Measurements from ENCODE around the gene SERP2. TPM values are rescaled to one million over a fixed set of nuclear protein-coding genes. Genes with fewer than 3 reads are reported as not detected.

Gene SERP2
- polyA plus RNA-seq, 1 donor from 2014 or later: 15.4 TPM

DNA sequence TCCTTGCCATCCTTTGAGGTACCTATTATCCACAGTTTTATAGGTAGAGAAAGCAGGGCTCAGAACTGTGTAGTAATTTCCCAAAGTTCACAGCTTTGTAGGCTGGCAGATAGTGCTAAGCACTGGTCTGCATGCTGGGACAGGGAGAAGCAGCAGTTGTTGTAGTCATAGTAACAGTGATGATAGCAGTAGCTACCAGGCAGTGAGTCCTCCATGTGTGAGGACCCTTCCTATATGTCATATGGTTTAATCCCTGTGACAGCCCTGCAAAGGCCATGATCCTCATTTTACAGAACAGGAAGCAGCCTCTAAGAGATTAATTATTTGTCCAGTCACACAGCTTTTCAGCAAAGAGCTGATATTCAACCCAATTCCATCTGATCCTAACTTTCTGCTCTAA lies 21.0 kb downstream of the SERP2 start:
- Histone ChIP-seq H2AFZ (ENCODE audit: low read depth, low read length) (no peak overlapping the region), H3K36me3 (ENCODE audit: insufficient read depth, low read length) (no peaks in the 10 kb centered on the region), H3K9ac (ENCODE audit: low read length) (no peak overlapping the region), H3K27ac (ENCODE audit: low read length) (no peak overlapping the region), H4K20me1 (ENCODE audit: insufficient read depth) (no peaks in the 10 kb centered on the region), H3K9me2 (ENCODE audit: insufficient read depth, low read length) (no peaks in the 10 kb centered on the region), H3K9me3 (ENCODE audit: low read length) (no peaks in the 10 kb centered on the region), H3K4me3 (ENCODE audit: low read length) (no peak overlapping the region), H3K4me2 (ENCODE audit: low read length) (no peak overlapping the region), H3K79me2 (replicated peaks; ENCODE audit: insufficient read depth, low read length) (no peaks in the 10 kb centered on the region), H3K27me3 (ENCODE audit: insufficient read depth, low read depth, low read length) (no peaks in the 10 kb centered on the region), H3F3A (ENCODE audit: insufficient read depth, low read length, poor library complexity, severe bottlenecking) (no peaks in the 10 kb centered on the region)
- TF ChIP-seq EP300 (conservative IDR thresholded peaks at IDR 0.05; ENCODE audit: poor library complexity, severe bottlenecking): peak; percentile 16
- no peak for TF ChIP-seq SMC3 (conservative IDR thresholded peaks at IDR 0.05; ENCODE audit: poor library complexity)
- TF ChIP-seq, protein P1, sequence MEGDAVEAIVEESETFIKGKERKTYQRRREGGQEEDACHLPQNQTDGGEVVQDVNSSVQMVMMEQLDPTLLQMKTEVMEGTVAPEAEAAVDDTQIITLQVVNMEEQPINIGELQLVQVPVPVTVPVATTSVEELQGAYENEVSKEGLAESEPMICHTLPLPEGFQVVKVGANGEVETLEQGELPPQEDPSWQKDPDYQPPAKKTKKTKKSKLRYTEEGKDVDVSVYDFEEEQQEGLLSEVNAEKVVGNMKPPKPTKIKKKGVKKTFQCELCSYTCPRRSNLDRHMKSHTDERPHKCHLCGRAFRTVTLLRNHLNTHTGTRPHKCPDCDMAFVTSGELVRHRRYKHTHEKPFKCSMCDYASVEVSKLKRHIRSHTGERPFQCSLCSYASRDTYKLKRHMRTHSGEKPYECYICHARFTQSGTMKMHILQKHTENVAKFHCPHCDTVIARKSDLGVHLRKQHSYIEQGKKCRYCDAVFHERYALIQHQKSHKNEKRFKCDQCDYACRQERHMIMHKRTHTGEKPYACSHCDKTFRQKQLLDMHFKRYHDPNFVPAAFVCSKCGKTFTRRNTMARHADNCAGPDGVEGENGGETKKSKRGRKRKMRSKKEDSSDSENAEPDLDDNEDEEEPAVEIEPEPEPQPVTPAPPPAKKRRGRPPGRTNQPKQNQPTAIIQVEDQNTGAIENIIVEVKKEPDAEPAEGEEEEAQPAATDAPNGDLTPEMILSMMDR (IDR thresholded peaks at IDR 0.05; ENCODE audit: poor library complexity, severe bottlenecking): no peak
- TF ChIP-seq TAF1 (IDR thresholded peaks at IDR 0.05; ENCODE audit: low read depth): no peak
- TF ChIP-seq EZH2 (IDR thresholded peaks at IDR 0.05; ENCODE audit: borderline replicate concordance, insufficient read depth, low read length, poor library complexity, severe bottlenecking): no peak
- TF ChIP-seq, protein P2, sequence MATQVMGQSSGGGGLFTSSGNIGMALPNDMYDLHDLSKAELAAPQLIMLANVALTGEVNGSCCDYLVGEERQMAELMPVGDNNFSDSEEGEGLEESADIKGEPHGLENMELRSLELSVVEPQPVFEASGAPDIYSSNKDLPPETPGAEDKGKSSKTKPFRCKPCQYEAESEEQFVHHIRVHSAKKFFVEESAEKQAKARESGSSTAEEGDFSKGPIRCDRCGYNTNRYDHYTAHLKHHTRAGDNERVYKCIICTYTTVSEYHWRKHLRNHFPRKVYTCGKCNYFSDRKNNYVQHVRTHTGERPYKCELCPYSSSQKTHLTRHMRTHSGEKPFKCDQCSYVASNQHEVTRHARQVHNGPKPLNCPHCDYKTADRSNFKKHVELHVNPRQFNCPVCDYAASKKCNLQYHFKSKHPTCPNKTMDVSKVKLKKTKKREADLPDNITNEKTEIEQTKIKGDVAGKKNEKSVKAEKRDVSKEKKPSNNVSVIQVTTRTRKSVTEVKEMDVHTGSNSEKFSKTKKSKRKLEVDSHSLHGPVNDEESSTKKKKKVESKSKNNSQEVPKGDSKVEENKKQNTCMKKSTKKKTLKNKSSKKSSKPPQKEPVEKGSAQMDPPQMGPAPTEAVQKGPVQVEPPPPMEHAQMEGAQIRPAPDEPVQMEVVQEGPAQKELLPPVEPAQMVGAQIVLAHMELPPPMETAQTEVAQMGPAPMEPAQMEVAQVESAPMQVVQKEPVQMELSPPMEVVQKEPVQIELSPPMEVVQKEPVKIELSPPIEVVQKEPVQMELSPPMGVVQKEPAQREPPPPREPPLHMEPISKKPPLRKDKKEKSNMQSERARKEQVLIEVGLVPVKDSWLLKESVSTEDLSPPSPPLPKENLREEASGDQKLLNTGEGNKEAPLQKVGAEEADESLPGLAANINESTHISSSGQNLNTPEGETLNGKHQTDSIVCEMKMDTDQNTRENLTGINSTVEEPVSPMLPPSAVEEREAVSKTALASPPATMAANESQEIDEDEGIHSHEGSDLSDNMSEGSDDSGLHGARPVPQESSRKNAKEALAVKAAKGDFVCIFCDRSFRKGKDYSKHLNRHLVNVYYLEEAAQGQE (IDR thresholded peaks at IDR 0.05; ENCODE audit: borderline replicate concordance): no peak
- TF ChIP-seq RAD21 (conservative IDR thresholded peaks at IDR 0.05): no peak
- peak; percentile 10 for TF ChIP-seq POLR2AphosphoS5 (IDR thresholded peaks at IDR 0.05)
- TF ChIP-seq MXI1 (conservative IDR thresholded peaks at IDR 0.05; ENCODE audit: poor library complexity, severe bottlenecking): no peak

DNA sequence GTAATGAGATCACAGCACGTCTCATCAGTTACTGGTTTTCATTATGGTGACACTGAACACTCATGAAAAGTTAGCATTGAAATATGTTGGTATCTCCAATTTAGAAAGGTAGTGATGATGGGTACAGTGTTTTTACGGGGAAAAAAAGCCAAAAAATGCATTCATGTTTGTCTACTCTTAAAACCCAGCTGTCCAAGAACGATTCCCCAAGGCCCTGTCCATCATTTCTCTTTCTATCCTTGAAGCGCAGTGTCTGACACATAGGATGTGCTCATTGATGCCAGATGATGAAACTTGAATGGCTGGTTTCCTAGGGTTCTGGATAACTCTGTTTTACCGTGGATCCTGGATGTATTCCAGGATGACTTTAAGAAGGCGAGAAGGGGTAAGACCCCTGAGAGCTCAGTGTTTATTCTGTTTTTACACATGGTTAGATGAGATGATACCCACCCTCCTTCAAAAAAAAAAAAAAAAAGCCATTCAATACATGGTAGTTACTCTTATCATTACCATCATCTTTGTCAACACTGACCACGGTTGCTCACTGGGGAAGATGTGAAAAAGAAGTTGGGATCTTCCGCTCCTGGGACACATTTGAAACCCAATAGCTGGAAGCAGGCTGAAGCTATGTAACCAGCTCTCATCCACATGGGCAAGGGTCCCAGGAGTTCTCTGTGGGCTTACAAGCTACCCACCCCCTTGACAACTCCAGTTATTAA lies 22.5 kb downstream of the SERP2 start:
- Histone ChIP-seq H3F3A (ENCODE audit: insufficient read depth, low read length, poor library complexity, severe bottlenecking) (no peaks in the 10 kb centered on the region), H2AFZ (ENCODE audit: low read depth, low read length) (no peak overlapping the region), H3K27ac (ENCODE audit: low read length) (no peak overlapping the region), H3K36me3 (ENCODE audit: insufficient read depth, low read length) (no peaks in the 10 kb centered on the region), H3K9ac (ENCODE audit: low read length) (no peak overlapping the region), H3K27me3 (ENCODE audit: insufficient read depth, low read depth, low read length) (no peaks in the 10 kb centered on the region), H4K20me1 (ENCODE audit: insufficient read depth) (no peaks in the 10 kb centered on the region), H3K9me2 (ENCODE audit: insufficient read depth, low read length) (no peaks in the 10 kb centered on the region), H3K4me2 (ENCODE audit: low read length) (no peak overlapping the region), H3K4me3 (ENCODE audit: low read length) (no peak overlapping the region), H3K79me2 (replicated peaks; ENCODE audit: insufficient read depth, low read length) (no peaks in the 10 kb centered on the region), H3K9me3 (ENCODE audit: low read length) (no peaks in the 10 kb centered on the region)
- TF ChIP-seq POLR2AphosphoS5 (IDR thresholded peaks at IDR 0.05) (no peak), SMC3 (conservative IDR thresholded peaks at IDR 0.05; ENCODE audit: poor library complexity) (no peak), RAD21 (conservative IDR thresholded peaks at IDR 0.05) (no peak), MXI1 (conservative IDR thresholded peaks at IDR 0.05; ENCODE audit: poor library complexity, severe bottlenecking) (no peak)

Data from neural cell (in vitro differentiated cells).